K562 (cell line): Measurements from ENCODE around the gene BRAT1. TPM values are rescaled to one million over a fixed set of nuclear protein-coding genes. Genes with fewer than 3 reads are reported as not detected.
A peak's percentile ranks its signal among the peaks of the same experiment; 100 is the strongest.

Source experiments
- ATAC-seq: fragments of 200-7000 bp; cut with Tn5 transposase; 3 replicates; pipeline ENCODE4 v1.9.1; 2020; ENCODE audit warnings: moderate library complexity
- BruUV-seq: library from RNA; stranded (reverse); fragments of 400-500 nt; replicated peaks from 2 replicates; lab custom pipeline; 2021; lab: Mats Ljungman, UMichigan
- CTCF ChIA-PET: fragments of 300-600 bp; formaldehyde crosslinking; extraction: SDS; loops from one replicate; lab custom pipeline; 2021; ENCODE audit warnings: low intra/inter-chr PET ratio; lab: Yijun Ruan, JAX
- POLR2A ChIA-PET: fragments of 300-600, 350-650 bp; sonication (Branson Sonifier 250); formaldehyde crosslinking; extraction: SDS; loops from one replicate; lab custom pipeline; 2021; ENCODE audit warnings: antibody characterized with exemption, inconsistent platforms; lab: Yijun Ruan, JAX
- DNase-seq, 4 experiments: peaks; one replicate each; pipeline versions ENCODE4 v3.0.0 to v3.0.0-alpha.2; 2011 to 2018; ENCODE audit warnings: low spot score in 3 of 4, mixed read lengths in 3 of 4; ENCODE audit errors: extremely low read depth in 1 of 4
- FAIRE-seq: peaks from 2 replicates; lab custom pipeline; 2011; peaks lifted over from hg19 to GRCh38; lab: Jason Lieb, UNC
- H2AFZ ChIP-seq: 2 replicates; pipeline ENCODE4 v1.6.0; 2011; ENCODE audit warnings: low read depth, low read length, control low read depth, inconsistent platforms
- H3K27ac ChIP-seq: fragments of 200-600 bp; 3 replicates; pipeline ENCODE4 v1.8.0; 2011; ENCODE audit warnings: low read depth, mild to moderate bottlenecking, control low read depth, inconsistent platforms, low read length, moderate library complexity, mixed read lengths; ENCODE audit errors: extremely low read depth
- H3K27me3 ChIP-seq, 2 experiments: fragments of 300-600 bp in 1 of 2; 2 replicates in 1 of 2; 3 replicates in 1 of 2; pipeline versions ENCODE4 v1.6.0 to v1.8.0; 2011; ENCODE audit warnings: inconsistent platforms in 2 of 2, low read length in 2 of 2, mild to moderate bottlenecking in 1 of 2, mixed read lengths in 1 of 2, moderate library complexity in 1 of 2; ENCODE audit not compliant: control insufficient read depth in 2 of 2, insufficient read depth in 2 of 2
- H3K36me3 ChIP-seq: fragments of 300-600 bp; 3 replicates; pipeline ENCODE4 v1.8.0; 2011; ENCODE audit warnings: mild to moderate bottlenecking, low read length, inconsistent platforms; ENCODE audit not compliant: control insufficient read depth, insufficient read depth
- H3K4me1 ChIP-seq, 2 experiments: fragments of 200-600 bp in 1 of 2; replicated peaks in 1 of 2; 2 replicates in 1 of 2; 3 replicates in 1 of 2; pipeline versions ENCODE4 v1.5.1 to v1.8.0; 2011; ENCODE audit warnings: inconsistent platforms in 2 of 2, low read length in 2 of 2, mild to moderate bottlenecking in 1 of 2, mixed read lengths in 1 of 2, moderate library complexity in 1 of 2; ENCODE audit not compliant: control insufficient read depth in 2 of 2, insufficient read depth in 2 of 2
- H3K4me2 ChIP-seq: 2 replicates; pipeline ENCODE4 v1.6.1; 2011; ENCODE audit warnings: low read length, control low read depth, inconsistent platforms, mixed read lengths; ENCODE audit not compliant: insufficient read depth
- H3K4me3 ChIP-seq: fragments of 200-600 bp; sonication (generic), shearing (Covaris generic); 2 replicates; pipeline ENCODE4 v1.5.1; 2016; ENCODE audit warnings: control low read depth, inconsistent platforms
- H3K79me2 ChIP-seq: fragments of 200-600 bp; 3 replicates; pipeline ENCODE4 v1.8.0; 2011; ENCODE audit warnings: low read length, inconsistent platforms; ENCODE audit not compliant: control insufficient read depth, insufficient read depth
- H3K9ac ChIP-seq, 2 experiments: 2 replicates each; pipeline versions ENCODE4 v1.6.0 to v1.6.1; 2011; ENCODE audit warnings: low read depth in 2 of 2, low read length in 2 of 2, control low read depth in 1 of 2, inconsistent platforms in 1 of 2, mild to moderate bottlenecking in 1 of 2, mixed read lengths in 1 of 2; ENCODE audit not compliant: insufficient read depth in 1 of 2
- H3K9me1 ChIP-seq: one replicate; pipeline ENCODE4 v1.6.0; 2011; ENCODE audit warnings: inconsistent platforms, mild to moderate bottlenecking, low read length, moderate library complexity; ENCODE audit not compliant: control insufficient read depth, insufficient read depth
- H3K9me3 ChIP-seq: replicated peaks from 2 replicates; pipeline ENCODE4 v1.5.1; 2011; ENCODE audit warnings: low read depth, low read length, inconsistent platforms; ENCODE audit not compliant: control insufficient read depth, insufficient read depth
- H4K20me1 ChIP-seq: replicated peaks from 2 replicates; pipeline ENCODE4 v1.6.1; 2011; ENCODE audit warnings: low read length, inconsistent platforms, mixed read lengths; ENCODE audit not compliant: control insufficient read depth, insufficient read depth
- ZBTB7A ChIP-seq: IDR thresholded peaks from 2 replicates; pipeline ENCODE4 v1.6.1; 2011; ENCODE audit warnings: low read depth, mild to moderate bottlenecking, low read length, moderate library complexity, borderline replicate concordance; ENCODE audit not compliant: control insufficient read depth
- ZNF707 ChIP-seq: fragments of 250-450 bp; sonication (Bioruptor Pico); conservative IDR thresholded peaks from 2 replicates; pipeline ENCODE4 v1.8.0; 2022; ENCODE audit warnings: inconsistent platforms, mild to moderate bottlenecking, moderate library complexity
- WGBS: fragments of 100-300 bp; shearing (Covaris generic); methylation state at CpG from one replicate; pipeline ENCODE4 v1.1.6; 2016; ENCODE audit warnings: low coverage, mixed read lengths; ENCODE audit not compliant: insufficient coverage; ENCODE audit errors: missing lambda C conversion rate; 5-methylcytosine and 5-hydroxymethylcytosine counted together
- in situ Hi-C: fragments of 300-500 bp; cut with MboI; formaldehyde crosslinking; loops from 4 replicates; pipeline ENCODE4 v1.15.0; 2018; ENCODE audit warnings: inconsistent platforms, mixed read lengths
- intact Hi-C: fragments of 100-400 bp; cut with micrococcal nuclease; formaldehyde crosslinking; loops from 2 replicates; pipeline ENCODE4 v1.14.2; 2022
- polyA plus RNA-seq, 8 experiments: library from polyadenylated mRNA; depleted of rRNA in 4 of 8; stranded (reverse) in 5 of 8; unstranded in 3 of 8; fragments of >200 nt; fragmentation: Nextera tagmentation in 2 of 8; fragmentation: Illumina TruSeq in 1 of 8; extraction: Ambion mirVana in 2 of 8; extraction: Trizol in 1 of 8; gene quantifications; 2 replicates each; pipeline versions ENCODE4 v1.2.1 to v1.2.3, GENCODE V29; 2011 to 2014; ENCODE audit warnings: inconsistent platforms in 1 of 8, missing spikeins in 1 of 8
- total RNA-seq, 7 experiments: library from RNA; depleted of rRNA in 6 of 7; stranded (reverse); fragments of >200 nt in 6 of 7; fragmentation: Illumina TruSeq in 2 of 7; extraction: Trizol in 2 of 7; gene quantifications; 2 replicates each; pipeline versions ENCODE4 v1.2.1 to v1.2.3, GENCODE V29; 2011 to 2021; ENCODE audit warnings: low replicate concordance in 1 of 7

The BRAT1 gene
- total and polyA plus RNA-seq, 9 of the 15 experiments (the other 6 are each of a cell fraction or from before 2014, with no cell fraction given) = 0.13 to 49.6 (median 10.5) TPM

DNA sequence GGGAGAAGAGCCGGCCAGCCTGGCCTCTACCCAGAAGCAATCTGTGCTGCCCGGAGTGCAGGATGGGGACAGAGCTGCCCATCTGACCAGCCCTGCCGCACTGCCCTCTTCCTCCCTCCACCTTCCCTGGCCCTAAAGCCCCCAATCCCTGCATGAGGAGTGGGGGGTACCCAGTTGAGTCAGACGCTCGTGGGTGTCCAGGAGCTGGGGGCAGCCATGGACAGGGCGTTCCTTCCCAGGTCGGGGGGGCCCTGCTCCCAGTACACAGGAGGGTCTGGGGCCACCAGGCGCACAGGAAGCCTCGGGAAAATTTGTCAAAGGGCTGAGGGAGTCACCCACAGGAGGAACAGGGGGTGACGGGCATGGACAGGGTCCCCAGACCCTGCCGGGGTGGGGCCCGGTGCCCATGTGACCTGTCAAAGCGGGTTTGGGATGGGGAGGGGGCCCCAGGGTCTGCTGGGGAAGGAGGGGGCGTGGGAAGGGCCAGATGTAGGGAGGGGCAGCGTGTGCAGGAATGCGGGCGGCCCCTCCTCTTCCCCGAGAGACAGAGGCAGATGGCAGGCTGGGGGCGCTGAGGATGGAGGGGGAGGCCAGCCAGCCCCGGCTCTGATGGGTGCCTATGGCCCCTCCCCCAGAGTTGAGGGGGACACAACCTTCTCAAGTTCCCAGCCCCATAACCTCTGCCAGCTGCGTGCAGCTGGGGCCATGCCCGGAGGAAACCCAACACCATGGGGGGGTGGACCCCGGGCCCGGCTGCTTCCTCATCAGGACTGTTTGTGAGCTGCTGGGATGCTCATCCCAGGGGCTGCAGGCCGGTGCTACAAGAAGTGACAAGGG is 57.6 kb downstream of the BRAT1 start:
- H3K9ac ChIP-seq = no peak overlapping the region
- peaks cover 6 to 35% of the 10 kb centered on the region in 2 experiments; a peak in 3 of 5 replicates for H3K27me3 ChIP-seq
- H3K4me2 ChIP-seq = no peak overlapping the region
- POLR2A ChIA-PET = interaction anchor here (0.9 to 1.6 kb wide), 3 partner anchors 11 to 212 kb away, joined by 3 to 8 read pairs (median 4); no protein-coding TSS in a partner anchor
- intact Hi-C loops = no loop called here
- no peak overlapping the region for H2AFZ ChIP-seq
- 3% methylated on average over 15 of the region's 25 CpGs for WGBS
- no peak for FAIRE-seq
- TF ChIP-seq ZBTB7A (0 out of 2 replicates have a peak, but pooled peaks have one; percentile 8), ZNF707 (CRISPR knock-in tag) (no peak)
- TF ChIP-seq, all 486 proteins: peak for 1
- ATAC-seq = no peak
- DNase-seq = no peak
- H3K79me2 ChIP-seq = no peaks in the 10 kb centered on the region
- H3K36me3 ChIP-seq = no peaks in the 10 kb centered on the region
- in situ Hi-C loops = no loop called here
- no peaks in the 10 kb centered on the region for H3K9me3 ChIP-seq
- no peak overlapping the region for H3K4me3 ChIP-seq
- no TSS peak for BruUV-seq
- H3K9me1 ChIP-seq = no peaks in the 10 kb centered on the region
- CTCF ChIA-PET = no interaction called here
- peaks cover 0 to 50% of the 10 kb centered on the region in 2 experiments; a peak in 2 of 5 replicates for H3K4me1 ChIP-seq
- H4K20me1 ChIP-seq = no peaks in the 10 kb centered on the region
- H3K27ac ChIP-seq = no peak overlapping the region

DNA sequence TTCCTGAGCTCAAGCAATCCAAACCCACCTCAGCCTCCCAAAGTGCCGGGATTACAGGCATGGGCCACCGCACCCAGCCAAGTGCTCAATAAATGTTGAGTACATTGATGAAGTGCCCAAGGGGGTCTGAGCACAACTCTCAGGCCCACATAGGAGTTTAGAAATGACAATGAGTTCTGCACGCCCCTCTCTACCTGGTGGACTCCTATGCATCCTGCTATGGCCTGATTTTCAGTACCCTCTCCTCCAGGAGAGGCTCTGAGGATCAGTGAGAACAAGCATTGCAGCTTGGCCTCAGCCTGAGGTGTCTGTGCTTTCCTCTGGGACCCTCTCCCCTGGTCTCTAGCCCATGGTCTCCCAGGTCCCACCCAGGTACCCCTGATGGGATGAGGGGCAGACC is 58.3 kb downstream of the BRAT1 start:
- Histone ChIP-seq H3K9me3 (no peaks in the 10 kb centered on the region), H3K27me3 (peaks cover 6 to 35% of the 10 kb centered on the region in 2 experiments; a peak in 3 of 5 replicates), H4K20me1 (no peaks in the 10 kb centered on the region), H2AFZ (no peak overlapping the region), H3K4me2 (no peak overlapping the region), H3K27ac (no peak overlapping the region), H3K9me1 (no peaks in the 10 kb centered on the region), H3K9ac (no peak overlapping the region)
- FAIRE-seq (no peak), ATAC-seq (no peak), DNase-seq (no peak)
- intact Hi-C loops (no loop called here), in situ Hi-C loops (no loop called here)
- 10% methylated on average over 3 of the region's 3 CpGs for WGBS
- BruUV-seq = no TSS peak
- CTCF ChIA-PET = no interaction called here
- POLR2A ChIA-PET = interaction anchor here (0.8 kb wide), 1 partner anchor 14 kb away, joined by 3 read pairs; no protein-coding TSS in a partner anchor
- no peak for TF ChIP-seq ZBTB7A
- TF ChIP-seq, all 486 proteins: peak for 0
- Histone ChIP-seq H3K36me3 (no peaks in the 10 kb centered on the region), H3K79me2 (no peaks in the 10 kb centered on the region), H3K4me3 (no peak overlapping the region), H3K4me1 (peaks cover 0 to 44% of the 10 kb centered on the region in 2 experiments; a peak in 2 of 5 replicates)
